Measurements from ENCODE around the gene MVB12B.

MVB12B gene

GRCh38 chr9:126303488-126303887 lies 23.1 kb upstream of the MVB12B start:
- DNase-seq (ENCODE audit: low spot score) = no peak

- DNase-seq (ENCODE audit: low spot score) = no peak
These were observed 22.2 kb upstream of the MVB12B start for GRCh38 chr9:126304207-126304970.

DNA sequence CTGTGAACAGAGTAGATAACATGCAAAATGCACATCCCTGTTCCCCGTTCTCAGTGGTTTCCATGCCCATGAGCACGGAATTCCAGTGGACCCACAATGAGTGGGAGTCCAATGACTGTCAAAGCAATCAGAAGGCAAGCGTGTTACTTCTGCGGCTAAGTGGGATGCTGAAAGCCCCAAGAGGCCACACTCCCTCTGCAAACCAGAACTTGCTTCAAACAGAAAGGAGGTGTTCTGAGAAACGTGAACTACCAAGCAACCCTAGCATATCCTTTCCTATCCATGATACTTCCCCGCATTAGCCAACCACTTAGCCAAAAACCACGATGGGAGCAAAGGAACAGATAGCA lies 21.7 kb upstream of the MVB12B start:
- no peak for DNase-seq (ENCODE audit: low spot score)

- no peak for DNase-seq (ENCODE audit: low spot score)
These were observed 20.5 kb upstream of the MVB12B start for GRCh38 chr9:126306071-126306647.

- no peak for DNase-seq (ENCODE audit: low spot score)
These were observed 19.1 kb upstream of the MVB12B start for GRCh38 chr9:126307322-126308061.

DNA sequence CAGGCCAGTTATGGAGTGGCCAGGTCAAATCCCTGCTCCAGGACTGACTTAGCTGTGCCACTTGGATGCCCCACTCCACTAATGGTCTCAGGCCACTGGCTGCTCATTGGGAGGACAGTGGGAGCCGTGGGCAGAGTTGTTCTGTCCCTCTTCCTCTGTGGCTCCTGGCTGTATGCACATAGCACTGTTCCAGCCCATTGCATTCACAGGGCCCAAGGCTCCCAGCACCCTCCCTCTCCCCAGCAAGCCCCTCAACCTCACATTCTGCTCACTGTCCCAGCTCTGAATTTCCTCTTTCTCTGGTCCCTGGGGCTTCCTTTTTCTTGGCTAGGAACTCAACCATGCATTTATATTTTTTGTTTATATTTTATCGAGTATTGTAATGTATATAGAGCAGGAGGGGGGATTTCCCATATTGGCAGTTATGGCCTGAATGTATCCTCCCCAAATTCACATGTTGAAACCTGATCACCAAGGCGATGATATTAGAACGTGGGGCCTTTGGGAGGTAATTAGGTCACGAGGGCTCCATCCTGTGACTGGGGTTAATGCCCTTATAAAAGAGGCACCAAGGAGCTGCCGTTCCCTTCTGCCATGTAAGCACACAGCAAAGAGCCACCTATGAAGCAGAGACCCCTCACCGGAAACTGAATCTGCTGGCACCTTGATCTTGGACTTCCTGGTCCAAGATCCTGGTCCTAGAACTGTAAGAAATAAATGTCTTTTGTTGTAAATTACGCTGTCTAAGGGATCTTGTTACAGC lies 17.0 kb upstream of the MVB12B start:
- no peak for DNase-seq (ENCODE audit: low spot score)

- DNase-seq (ENCODE audit: low spot score) = no peak
These were observed 13.8 kb upstream of the MVB12B start for GRCh38 chr9:126312584-126313551.

DNA sequence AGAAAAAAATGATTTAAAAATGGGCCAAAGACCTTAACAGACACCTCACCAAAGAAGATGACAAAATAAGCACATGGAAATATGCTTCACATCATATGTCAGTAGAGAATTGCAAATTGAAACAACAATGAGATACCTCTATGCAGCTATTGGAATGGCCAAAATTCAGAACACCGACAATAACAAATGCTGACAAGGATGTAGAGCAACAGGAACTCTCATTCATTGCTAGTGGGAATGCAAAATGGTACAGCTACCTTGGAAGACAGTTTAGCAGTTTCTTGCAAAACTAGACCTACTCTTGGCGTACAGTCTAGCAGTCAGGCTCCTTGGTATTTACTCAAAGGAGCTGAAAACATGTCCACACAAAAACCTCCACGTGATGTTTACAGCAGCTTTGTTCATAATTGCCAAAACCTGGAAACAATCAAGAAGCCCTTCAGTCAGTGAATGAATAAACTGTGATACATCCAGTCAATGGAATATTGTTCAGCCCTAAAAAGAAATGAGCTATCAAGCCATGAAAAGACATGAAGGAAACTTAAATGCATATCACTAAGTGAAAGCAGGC lies 10.5 kb upstream of the MVB12B start:
- DNase-seq (ENCODE audit: low spot score) = no peak

GRCh38 chr9:126317513-126317912 lies 9.1 kb upstream of the MVB12B start:
- DNase-seq (ENCODE audit: low spot score) = peak; percentile 50

DNA sequence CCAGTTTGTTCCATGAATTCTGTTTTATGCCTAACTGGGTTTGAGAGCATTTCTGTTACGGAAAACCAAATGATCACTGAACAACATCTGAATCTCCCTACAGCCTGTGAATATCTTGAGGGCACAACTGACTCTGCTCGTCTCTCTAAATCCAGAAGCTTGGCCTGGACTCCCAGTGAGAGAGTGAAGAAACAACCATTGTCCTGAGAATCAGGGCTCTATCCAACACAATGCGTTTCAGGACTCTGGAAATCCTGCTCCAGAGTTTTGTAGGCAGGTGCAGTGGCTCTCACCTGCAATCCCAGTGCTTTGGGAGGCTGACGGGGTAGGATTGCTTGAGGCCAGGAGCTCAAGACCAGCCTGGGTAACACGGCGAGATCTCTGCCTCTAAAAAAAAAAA lies 7.8 kb upstream of the MVB12B start:
- DNase-seq (ENCODE audit: low spot score) = no peak

- no peak for DNase-seq (ENCODE audit: low spot score)
These were observed 7.0 kb upstream of the MVB12B start for GRCh38 chr9:126319671-126320070.

GRCh38 chr9:126320158-126320922 lies 6.3 kb upstream of the MVB12B start:
- DNase-seq (ENCODE audit: low spot score) = peak; percentile 9

DNA sequence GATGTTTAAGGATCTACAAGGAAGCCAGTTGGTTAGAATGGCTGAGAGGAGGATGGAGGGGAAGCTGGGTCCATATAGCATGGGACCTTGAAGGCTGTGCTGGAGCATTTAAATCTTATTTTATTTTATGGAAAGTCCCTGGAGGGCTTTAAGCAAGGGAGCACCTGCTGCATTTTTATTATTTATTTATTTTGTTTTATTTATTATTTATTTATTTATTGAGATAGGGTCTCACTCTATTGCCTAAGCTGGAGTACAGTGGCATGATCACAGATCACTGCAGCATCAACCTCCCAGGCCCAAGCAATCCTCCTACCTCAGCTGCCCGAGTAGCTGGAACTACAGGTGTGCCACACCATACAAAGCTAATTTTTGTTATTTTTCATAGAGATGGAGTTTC lies 4.9 kb upstream of the MVB12B start:
- DNase-seq (ENCODE audit: low spot score) = no peak

GRCh38 chr9:126325821-126326220 lies 808 bp upstream of the MVB12B start:
- DNase-seq (ENCODE audit: low spot score) = no peak

DNA sequence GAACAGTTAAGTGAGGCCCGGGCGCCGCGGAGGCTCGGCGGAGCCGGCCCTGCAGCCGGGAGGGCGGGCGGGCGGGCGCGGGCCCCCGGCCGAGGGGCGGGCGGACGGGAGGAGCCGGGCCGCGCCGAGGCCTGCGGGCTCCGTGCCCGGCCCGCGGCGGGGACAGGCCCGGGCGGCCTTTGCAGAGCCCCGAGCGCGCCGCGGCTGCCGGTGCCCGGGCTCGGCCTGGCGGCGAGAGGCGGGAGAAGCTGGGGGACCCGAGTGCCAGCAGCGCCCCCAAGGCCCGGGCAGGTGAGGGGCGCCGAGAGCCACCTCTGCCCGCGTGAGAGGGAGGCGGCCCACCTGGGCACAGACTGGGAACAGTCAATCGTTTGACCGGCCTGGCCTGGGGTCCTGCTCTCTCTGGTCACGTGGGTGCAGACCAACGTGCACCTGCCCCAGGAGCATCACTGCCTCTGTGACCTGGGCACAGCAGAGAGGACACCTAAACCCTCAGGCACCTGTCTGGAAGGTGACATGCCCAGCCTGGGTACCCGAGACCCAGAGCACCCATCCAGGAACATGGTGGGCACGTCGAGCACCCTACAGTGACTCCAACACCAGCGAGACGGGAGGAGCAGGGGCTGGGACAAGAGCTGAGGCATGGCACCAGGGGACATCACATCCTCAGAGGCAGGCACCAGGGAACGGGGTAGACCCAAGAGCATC lies 531 bp downstream of the MVB12B start:
- DNase-seq (ENCODE audit: low spot score) = peak; percentile 22

- no peak for DNase-seq (ENCODE audit: low spot score)
These were observed 1.1 kb downstream of the MVB12B start for GRCh38 chr9:126327714-126328185.

DNA sequence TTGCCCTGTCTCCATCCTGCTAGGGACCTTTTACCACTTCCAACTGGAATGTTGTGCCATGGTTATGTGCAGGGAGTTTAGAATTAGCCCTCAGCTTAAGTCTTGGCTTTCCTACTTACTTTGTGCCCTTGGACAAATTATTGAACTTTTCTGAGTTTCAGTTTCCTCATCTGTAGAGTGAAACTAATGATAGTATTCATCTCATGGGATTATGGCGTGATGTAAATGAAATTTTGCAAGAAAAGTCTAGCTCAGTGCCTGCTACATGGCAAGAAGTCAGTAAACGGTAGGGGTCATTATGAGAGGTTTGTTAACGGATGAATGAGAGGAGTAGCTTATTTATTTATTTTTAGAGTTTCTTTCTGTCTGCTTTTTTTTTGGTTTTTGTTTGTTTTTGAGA lies 1.8 kb downstream of the MVB12B start:
- DNase-seq (ENCODE audit: low spot score) = no peak

DNA sequence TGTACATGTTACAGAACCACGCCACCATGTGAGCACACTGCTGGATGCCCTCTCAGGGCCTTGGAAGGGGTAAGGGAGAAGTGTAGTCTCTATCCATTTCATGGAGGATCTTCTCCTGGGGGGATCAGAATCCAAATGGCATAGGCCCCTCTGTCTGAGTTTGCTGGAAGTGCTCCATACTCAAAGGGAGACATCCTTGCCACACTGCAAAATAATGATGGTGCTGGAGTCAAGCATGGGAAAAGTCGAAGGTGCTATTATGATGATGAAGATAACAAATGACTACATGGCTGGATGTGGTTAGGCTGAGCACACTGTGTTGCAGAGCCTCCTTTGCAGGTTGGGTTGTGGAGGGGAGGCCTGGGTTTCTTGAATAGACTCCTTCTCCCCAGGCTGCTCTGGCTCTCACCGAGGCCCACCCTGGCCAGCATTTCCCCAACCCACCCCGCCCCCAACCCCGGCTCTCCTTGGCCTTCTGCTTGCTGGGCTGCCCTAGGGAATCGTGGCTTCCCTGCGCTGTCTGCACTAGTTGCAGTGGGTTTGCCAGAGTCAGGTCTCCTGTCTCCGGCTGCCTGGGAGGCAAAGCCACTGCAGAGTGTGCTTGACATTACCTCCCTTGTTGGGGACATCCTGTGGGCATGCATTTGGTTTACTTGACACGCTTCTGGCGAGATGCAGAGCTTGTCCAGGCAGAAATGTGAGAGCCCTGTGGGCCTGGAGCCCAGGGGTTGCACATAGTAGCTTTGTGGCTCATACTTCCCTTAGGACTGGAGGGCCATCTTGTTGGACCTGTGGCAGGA lies 3.0 kb downstream of the MVB12B start:
- peak; percentile 6 for DNase-seq (ENCODE audit: low spot score)

- DNase-seq (ENCODE audit: low spot score) = no peak
These were observed 3.9 kb downstream of the MVB12B start for GRCh38 chr9:126330536-126330935.
